Lung microvascular endothelial cell (primary cell): ENCODE measurements around the gene GAB2. TPM values are rescaled to one million over a fixed set of nuclear protein-coding genes. Genes with fewer than 3 reads are reported as not detected.
A peak's percentile ranks its signal among the peaks of the same experiment; 100 is the strongest.
"Not testable (repeated sequence)": the region's sequence is repeated elsewhere in the genome, so short reads cannot be mapped to it uniquely, and the experiment has no call there.

Source experiments
- DNase-seq, 2 donors: peaks; one replicate each; pipeline versions ENCODE4 v3.0.0 to v3.0.0-alpha.2; 2010; ENCODE audit warnings: low read depth in 2 of 2
- total RNA-seq: library from RNA; depleted of rRNA; stranded (reverse); fragments of >200 nt; gene quantifications from 2 replicates; pipeline ENCODE4 v1.2.1, GENCODE V29; 2014

Gene GAB2
- total RNA-seq, 1 donor from 2014 or later, result 21.2 TPM

DNA sequence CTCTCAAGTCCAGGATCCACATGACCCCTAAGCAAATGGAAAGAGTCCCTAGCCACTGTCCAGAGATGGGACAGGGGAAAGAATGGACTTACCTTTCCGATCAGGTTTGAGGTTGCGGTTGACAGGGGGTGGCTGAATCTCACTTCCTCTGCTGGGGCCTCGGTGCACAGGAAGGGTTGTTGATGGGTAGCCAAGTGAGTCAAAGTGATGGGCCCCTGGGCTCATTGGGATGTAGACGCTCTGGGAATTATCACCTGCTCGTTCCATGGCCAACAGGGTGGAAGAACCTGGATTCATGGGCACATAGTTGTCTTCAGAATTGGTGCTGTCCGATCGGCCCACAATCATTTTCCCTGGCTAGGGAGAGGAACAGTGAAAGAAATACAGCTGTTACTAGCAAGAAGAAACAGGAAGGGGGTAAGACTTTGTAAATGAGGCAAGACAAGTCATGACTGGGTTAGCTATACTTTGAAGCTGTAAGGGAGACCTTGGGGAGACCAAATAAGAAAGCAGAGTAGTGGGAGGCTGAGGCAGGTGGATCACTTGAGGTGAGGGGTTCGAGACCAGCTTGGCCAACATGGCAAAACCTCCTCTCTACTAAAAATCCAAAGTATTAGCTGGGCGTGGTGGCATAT is 194.2 kb downstream of the GAB2 start:
- DNase-seq, result no peak

DNA sequence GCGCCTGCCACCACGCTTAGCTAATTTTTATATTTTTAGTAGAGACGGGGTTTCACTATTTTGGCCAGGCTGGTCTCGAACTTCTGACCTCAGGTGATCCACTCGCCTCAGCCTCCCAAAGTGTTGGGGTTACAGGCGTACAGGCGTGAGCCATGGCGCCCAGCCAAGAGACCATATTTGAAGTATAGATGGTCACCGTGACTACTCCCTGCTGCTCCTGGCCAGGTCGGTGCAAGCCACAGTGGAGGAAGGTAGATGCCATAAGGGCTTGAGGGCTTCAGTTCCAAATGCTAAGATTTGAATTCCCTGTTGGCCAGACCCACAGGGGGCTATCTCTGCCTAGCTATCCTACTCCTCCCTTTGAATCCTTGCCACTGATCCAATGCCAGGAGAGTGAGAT is 194.9 kb downstream of the GAB2 start:
- not testable (repeated sequence) for DNase-seq

GRCh38 chr11:78221396-78222315 is 196.0 kb downstream of the GAB2 start:
- no peak for DNase-seq

DNA sequence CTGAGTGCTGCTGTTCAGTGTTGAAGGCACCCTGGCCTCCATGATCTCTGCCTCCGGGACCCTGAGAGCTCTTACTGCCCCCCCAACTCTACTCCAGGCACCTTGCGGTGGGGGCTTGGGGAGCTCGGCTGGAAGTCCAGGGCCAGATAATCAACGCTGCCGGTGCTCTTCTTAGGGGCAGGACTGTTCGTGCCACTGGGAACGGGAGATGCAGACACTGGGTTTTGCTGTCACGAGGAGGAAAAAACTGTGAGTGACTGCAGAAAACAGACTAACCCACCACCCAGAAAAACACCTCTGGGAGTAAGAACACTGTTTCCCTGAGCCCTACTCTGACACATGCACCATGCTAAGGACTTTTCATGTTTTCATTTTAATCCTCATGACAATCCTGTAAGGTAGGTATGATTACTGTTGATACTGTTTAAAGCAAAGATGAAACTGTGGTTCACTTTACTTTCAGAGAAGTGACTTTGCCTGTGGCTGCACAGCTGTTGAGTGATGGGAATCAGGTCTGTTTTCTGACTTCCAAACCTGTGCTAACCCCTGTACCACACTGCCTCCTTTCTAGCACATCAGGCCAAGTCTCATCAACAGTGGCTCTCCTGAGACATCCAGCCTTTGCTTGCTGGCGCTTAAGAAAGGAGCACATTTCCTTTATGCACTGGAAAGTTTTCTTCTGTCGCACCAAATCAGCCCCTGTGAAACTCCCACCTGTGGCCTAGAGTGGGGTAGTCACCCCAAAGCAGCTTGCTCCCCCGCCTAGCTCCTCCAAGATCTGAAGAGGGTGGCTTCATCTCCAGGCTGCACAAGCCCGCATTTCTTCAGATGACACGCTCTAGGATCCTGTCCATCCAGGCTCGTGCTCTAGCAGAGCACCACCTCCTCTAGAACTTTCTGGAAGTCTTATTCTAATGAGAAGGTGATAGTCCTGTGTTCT is 197.1 kb downstream of the GAB2 start:
- no peak for DNase-seq

DNA sequence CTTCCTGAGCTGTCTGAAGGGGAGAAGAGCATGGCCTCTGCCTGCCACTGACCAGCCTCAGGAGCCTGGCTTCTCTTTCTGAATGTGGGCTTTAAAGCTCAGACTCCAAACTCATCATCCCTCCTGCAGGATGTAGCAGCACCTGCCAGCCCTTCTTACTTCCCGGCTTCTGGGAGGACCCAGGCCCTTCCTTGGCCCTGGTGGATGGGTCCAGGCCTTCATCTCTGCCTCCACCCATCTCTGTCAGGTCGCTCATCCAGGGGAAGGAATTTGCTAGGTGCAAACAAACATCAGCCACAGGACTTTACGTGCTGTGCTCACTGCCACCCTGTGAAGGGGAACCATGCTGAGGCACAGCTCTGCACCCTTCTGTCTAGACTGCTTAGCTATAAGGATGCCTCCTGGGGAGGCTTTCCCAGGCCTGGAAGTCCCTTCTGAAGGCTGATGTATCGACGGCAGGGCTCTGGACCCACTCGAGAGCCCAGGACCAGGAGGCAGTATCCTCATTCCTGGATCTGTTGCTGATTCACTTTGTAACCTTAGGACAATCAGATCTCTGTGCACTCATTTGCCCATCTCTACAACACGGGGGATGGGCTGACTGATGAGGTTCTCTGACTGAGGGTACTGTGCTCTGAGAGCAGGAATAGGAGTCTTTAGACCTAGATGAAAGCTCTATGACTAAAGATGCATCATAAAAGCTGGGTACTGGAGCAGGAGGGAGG is 198.0 kb downstream of the GAB2 start:
- DNase-seq, result no peak

GRCh38 chr11:78218707-78219492 is 198.7 kb downstream of the GAB2 start:
- DNase-seq, result no peak

DNA sequence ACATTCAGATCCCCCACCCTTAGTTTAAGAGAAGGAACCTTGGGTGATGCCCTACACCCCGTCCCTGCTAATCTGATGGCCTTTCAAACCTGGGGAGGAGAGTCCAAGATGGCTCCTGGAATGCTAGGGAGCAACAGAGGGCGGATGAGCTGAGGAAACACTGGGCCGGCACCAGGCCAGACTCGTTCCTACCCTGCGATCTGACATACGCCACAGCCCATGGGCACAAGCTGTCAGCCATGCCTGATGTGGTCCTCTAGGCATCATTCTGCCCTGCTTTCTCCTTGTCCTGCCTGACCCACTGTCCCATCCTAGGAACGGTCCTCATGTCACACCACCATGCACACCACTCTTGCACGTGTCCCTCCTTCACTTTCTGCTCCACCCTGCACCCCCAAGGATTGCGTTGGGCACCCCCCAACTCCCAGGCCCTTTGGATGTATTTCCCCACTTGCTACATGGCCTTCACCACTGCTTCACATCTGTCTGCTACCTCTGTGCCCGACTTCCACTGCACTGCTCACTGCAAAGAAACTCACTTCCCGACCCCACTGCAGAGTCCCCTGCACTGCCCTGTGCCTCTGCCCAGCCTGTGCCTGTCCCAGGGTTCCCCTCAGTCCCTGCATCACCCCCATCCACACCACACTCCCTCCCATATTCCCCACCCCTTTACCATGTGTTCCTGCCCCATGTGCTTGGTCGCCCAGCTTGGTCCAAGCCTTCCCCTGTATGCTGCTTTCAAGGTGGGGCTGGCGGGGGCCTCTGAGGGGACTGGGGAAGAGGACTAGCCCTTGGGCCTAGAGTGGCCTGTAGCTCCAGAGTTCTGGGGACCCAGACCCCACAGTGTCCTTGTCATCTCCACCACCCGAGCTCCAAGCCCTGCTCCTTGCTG is 199.7 kb downstream of the GAB2 start:
- DNase-seq, result no peak

DNA sequence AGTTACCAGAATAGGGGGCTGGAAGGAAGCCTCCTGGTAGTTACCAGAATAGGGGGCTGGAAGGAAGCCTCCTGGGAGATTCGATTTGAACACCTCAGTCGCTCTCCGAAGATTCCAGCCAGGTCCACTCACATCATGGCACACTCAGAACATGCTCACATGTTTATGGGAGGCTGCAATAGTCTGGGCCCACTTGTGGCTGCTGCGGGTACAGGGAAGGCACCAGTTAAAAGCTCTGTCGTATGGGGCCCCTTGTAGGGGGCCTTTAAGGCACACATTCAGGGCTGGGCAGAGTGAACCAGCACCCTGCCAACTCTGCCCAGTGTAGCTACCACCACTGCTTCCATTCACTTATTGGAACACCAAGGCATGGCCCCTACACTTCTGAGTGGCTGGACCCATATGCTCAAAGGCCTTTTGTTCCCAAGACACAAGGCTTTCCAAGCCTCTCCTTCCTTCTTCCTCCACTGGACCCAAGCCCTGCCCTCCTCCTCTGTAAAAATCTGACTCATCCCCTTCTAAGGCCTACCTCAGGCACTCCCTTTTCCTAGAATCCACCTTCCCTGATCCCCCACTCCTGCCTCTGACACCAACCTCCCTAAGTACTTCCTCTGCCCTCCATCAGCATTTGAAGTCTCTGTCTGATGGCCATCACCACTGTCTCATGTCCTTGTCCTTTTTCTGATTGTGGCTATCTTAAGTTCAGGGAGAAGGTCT is 200.9 kb downstream of the GAB2 start:
- DNase-seq, result no peak

DNA sequence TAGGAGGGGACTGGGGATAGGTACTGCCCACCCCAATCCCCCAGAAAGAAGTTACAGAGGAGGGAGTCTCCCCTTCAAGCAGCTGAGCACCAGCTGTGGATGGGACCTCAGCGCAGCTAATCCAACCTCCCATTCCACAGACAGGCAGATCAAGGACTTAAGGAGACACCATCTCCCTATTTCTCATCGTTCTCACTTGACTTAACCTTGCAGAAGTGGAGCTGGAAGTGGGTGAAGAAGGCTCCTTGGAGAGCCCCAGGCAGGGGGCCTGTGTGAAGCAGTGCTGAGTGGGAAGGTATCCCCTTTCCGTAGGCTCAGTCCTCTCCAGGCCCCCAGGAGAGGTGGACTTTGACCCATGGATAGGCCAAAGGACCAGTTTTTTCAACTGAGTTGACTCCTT is 201.6 kb downstream of the GAB2 start:
- no peak for DNase-seq

DNA sequence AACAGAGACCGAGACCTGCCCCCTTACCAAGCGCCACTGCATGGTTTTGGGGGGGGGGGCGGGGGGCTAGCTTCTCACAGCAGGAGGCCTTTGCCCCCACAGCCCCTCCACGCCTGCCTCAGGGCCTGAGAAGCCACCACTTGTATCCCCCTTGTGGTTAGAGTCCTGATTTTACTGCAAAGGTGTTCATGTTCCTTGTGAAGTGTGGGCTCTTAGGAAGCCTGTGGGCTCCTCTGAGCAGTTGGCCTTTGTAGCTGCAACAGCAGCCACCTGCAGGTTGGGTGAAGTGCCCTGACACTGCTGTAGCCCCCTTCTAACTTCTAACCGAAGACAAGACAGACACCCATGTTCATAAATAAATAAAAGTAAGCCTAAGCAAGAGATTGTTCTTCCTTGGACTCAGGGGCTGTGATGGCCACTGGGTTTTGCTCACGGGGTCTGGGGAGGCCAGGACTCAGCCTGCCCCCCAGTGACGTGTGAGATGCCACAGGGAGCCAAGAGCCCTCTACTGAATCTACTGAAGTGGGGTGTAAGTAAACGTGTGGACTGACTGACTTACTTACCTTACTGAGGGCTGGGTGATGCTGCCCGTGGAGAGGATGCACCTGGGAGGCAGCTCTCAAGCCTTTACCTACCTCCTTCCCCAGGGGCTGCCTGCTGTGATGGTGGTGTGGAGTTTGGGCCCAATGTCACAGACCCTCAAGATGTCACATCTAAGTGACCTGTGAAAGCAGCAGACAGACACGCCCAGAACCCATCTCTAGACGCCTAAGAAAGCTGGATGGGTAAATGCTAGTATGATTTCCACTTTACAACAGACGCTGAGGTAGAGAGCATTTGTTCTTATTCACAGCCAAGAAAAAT is 203.1 kb downstream of the GAB2 start:
- DNase-seq, result no peak

- peak; percentile 18 to 25 for DNase-seq
Measured at GRCh38 chr11:78213526-78214330, 203.9 kb downstream of the GAB2 start.

DNA sequence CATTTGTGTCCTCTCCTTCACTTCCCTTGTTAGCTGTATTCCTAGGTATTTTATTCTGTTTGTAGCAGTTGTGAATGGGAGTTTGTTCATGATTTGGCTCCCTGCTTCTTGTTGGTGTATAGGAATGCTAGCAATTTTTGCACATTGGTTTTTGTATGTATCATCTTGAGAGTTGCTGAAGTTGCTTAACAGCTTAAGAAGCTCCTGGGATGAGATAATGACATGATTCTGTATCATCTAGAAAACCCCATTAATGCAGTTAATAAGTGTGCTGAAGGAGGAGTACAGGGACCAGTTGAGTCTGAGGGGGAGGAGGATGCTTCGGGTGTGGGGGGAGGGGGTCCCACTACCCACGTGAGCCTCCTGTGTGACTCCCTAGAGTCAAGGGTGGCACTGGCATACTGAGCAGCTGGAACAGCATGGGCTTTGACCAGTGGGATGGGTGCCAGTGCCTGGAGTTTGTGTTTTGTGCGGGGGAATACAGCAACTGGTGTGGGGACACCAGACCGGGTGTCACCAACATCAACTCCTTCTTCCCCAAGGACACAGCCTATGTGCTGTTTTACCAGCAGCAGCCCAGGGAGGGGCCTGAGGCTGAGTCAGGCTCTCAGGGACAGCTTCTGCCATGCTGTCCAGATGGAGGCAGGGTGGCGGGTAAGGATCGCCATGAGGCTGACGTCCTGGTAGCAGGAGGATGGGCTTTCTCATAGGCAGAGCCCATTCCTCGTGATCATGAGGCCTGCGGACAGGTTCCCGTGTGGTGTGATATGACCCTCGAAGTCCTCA is 204.8 kb downstream of the GAB2 start:
- DNase-seq, result no peak

GRCh38 chr11:78211565-78211964 is 206.1 kb downstream of the GAB2 start:
- no peak for DNase-seq

- DNase-seq, result no peak
Measured at GRCh38 chr11:78210000-78210608, 207.5 kb downstream of the GAB2 start.

DNA sequence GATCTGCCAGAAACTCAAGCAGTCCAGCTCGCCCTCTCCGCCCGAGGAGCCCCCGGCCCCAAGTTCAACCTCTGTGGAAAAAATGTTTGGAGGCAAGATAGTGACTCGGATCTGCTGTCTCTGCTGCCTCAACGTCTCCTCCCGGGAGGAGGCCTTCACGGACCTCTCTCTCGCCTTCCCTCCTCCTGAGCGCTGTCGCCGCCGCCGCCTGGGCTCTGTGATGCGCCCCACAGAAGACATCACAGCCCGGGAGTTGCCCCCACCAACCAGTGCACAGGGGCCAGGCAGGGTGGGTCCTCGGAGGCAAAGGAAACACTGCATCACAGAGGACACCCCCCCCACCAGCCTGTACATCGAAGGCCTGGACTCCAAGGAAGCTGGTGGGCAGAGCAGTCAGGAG is 208.1 kb downstream of the GAB2 start:
- DNase-seq, result no peak
